Activated T-cell treated with anti-CD3 and anti-CD28 coated beads, Interleukin-2, amount 50 U/mL, for 24 hours (primary cell): ENCODE results near the gene ROBO2.

ENCODE experiments used
- DNase-seq: peaks from one replicate; pipeline ENCODE4 v3.0.0-alpha.2; 2020
- H3K27ac Mint-ChIP-seq: 2 replicates; pipeline ENCODE4 v1.8.0; 2020; ENCODE audit warnings: mild to moderate bottlenecking, mixed read lengths
- H3K27me3 Mint-ChIP-seq: 2 replicates; pipeline ENCODE4 v1.8.0; 2020; ENCODE audit warnings: mixed read lengths
- H3K36me3 Mint-ChIP-seq: 2 replicates; pipeline ENCODE4 v1.8.0; 2020; ENCODE audit warnings: low read depth, mixed read lengths
- H3K4me1 Mint-ChIP-seq: 2 replicates; pipeline ENCODE4 v1.8.0; 2020; ENCODE audit warnings: low read depth, mixed read lengths
- H3K4me3 Mint-ChIP-seq: 2 replicates; pipeline ENCODE4 v1.8.0; 2020; ENCODE audit warnings: mild to moderate bottlenecking, moderate library complexity, mixed read lengths
- H3K9me3 Mint-ChIP-seq: 2 replicates; pipeline ENCODE4 v1.8.0; 2020; ENCODE audit warnings: mixed read lengths

ROBO2 gene

GRCh38 chr3:77227567-77227966 lies 187.7 kb downstream of the ROBO2 start:
- Mint-ChIP-seq H3K27ac (no peak overlapping the region), H3K4me3 (no peak overlapping the region), H3K9me3 (peaks cover 8% of the 10 kb centered on the region), H3K4me1 (no peaks in the 10 kb centered on the region), H3K36me3 (no peaks in the 10 kb centered on the region), H3K27me3 (no peaks in the 10 kb centered on the region)
- no peak for DNase-seq

DNA sequence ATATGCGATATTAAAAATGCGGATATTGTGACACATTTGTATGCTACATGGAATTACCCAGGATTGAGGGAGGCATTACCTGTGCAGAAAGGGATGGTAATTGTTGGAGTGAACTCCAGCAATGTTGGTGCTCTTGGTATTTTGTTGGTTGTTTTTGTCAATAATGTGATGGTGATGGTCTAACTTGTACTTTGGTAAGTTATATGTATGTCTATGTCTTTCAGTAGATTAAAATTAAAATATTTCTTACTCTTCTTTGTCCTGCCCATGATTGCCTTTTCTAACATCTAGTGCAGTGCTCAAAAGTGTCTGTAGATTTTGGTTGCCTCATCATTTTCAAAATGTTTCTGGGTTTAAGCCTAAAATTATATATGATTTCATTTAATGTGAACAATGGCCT lies 192.7 kb downstream of the ROBO2 start:
- Mint-ChIP-seq H3K36me3 (no peaks in the 10 kb centered on the region), H3K27ac (no peak overlapping the region), H3K9me3 (peaks cover 11% of the 10 kb centered on the region), H3K27me3 (no peaks in the 10 kb centered on the region), H3K4me3 (no peak overlapping the region), H3K4me1 (no peaks in the 10 kb centered on the region)
- no peak for DNase-seq

DNA sequence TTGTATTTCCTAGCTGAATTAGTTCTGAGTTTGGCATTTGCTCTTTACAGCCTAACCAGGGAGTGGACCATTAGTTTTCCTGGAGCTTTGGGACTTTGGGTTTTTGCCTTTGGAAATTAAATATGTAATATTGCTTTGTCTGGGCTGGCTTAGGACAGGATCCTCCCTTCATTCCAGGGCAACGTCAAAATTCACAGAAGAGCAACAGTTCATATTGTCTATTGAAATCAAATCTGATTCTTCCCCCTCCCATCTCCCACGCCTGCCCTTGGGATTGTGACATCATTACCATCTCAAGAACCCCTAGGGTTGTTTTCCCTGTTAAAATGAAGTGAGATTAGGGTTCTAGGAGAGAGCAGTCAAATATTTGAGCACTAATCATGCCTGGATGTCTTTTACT lies 194.1 kb downstream of the ROBO2 start:
- Mint-ChIP-seq H3K9me3 (peaks cover 17% of the 10 kb centered on the region), H3K4me3 (no peak overlapping the region), H3K27me3 (no peaks in the 10 kb centered on the region), H3K36me3 (no peaks in the 10 kb centered on the region), H3K4me1 (no peaks in the 10 kb centered on the region), H3K27ac (no peak overlapping the region)
- no peak for DNase-seq

GRCh38 chr3:77236118-77236517 lies 196.2 kb downstream of the ROBO2 start:
- no peak overlapping the region for H3K4me3 Mint-ChIP-seq
- H3K27me3 Mint-ChIP-seq = no peaks in the 10 kb centered on the region
- H3K9me3 Mint-ChIP-seq = peaks cover 24% of the 10 kb centered on the region
- H3K4me1 Mint-ChIP-seq = no peaks in the 10 kb centered on the region
- DNase-seq = no peak
- no peak overlapping the region for H3K27ac Mint-ChIP-seq
- no peaks in the 10 kb centered on the region for H3K36me3 Mint-ChIP-seq

GRCh38 chr3:77240072-77240650 lies 200.3 kb downstream of the ROBO2 start:
- no peaks in the 10 kb centered on the region for H3K4me1 Mint-ChIP-seq
- H3K4me3 Mint-ChIP-seq = no peak overlapping the region
- no peaks in the 10 kb centered on the region for H3K27me3 Mint-ChIP-seq
- H3K9me3 Mint-ChIP-seq = peaks cover 29% of the 10 kb centered on the region
- no peak for DNase-seq
- no peak overlapping the region for H3K27ac Mint-ChIP-seq
- no peaks in the 10 kb centered on the region for H3K36me3 Mint-ChIP-seq

- Mint-ChIP-seq H3K27me3 (no peaks in the 10 kb centered on the region), H3K4me1 (no peaks in the 10 kb centered on the region), H3K36me3 (no peaks in the 10 kb centered on the region)
These were observed 202.5 kb downstream of the ROBO2 start for GRCh38 chr3:77242371-77242770.

GRCh38 chr3:77244981-77245380 lies 205.1 kb downstream of the ROBO2 start:
- Mint-ChIP-seq H3K27ac (no peak overlapping the region), H3K27me3 (no peaks in the 10 kb centered on the region), H3K4me3 (no peak overlapping the region), H3K9me3 (peaks cover 27% of the 10 kb centered on the region), H3K4me1 (no peaks in the 10 kb centered on the region), H3K36me3 (no peaks in the 10 kb centered on the region)
- no peak for DNase-seq

More at GRCh38 chr3:77242371-77242770, 202.5 kb downstream of the ROBO2 start:
- H3K27ac Mint-ChIP-seq = no peak overlapping the region
- H3K4me3 Mint-ChIP-seq = no peak overlapping the region
- peaks cover 34% of the 10 kb centered on the region for H3K9me3 Mint-ChIP-seq
- no peak for DNase-seq

DNA sequence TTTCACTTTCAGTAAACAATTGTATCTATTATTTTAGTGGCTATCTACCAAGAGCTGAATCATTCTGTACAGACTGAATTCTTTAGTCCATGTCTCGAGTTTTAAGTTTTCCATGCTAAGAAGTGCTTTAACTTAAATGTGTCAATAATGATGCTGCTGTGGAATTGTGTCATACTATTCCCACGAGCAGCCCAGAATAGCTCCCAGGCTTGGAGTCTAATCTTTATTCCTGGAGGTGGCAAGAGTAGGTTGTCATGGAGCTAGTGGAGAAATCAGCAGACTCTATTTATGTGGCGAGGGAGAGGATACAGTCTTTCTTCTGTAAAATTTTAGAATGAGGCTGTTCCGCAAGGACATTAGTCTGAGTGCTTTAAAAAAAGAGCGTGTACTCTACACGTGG lies 207.2 kb downstream of the ROBO2 start:
- Mint-ChIP-seq H3K27ac (no peak overlapping the region), H3K4me3 (no peak overlapping the region), H3K9me3 (peaks cover 22% of the 10 kb centered on the region), H3K4me1 (no peaks in the 10 kb centered on the region), H3K36me3 (no peaks in the 10 kb centered on the region), H3K27me3 (no peaks in the 10 kb centered on the region)
- no peak for DNase-seq

DNA sequence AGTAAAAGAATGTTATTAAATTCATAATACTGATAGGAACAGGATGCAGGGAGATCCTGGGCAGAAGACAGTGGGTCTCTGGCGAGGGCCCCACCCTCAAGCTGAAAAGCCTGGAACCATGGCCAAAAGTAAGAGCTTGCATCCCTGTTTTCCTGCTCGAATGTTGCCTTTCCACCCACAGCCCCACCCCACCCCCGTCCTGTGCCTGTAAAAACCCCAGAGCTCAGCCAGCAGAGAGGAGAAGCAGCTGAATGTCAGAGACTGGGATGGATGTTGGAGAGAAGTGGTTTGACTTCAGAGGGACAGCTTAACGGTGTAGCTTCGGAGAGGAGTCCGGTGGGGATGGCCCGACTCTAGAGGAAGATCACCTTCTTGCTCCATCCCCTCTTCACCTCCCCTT lies 207.9 kb downstream of the ROBO2 start:
- H3K27me3 Mint-ChIP-seq = no peaks in the 10 kb centered on the region
- H3K27ac Mint-ChIP-seq = no peak overlapping the region

GRCh38 chr3:77248420-77248819 lies 208.5 kb downstream of the ROBO2 start:
- H3K4me3 Mint-ChIP-seq = no peak overlapping the region
- no peaks in the 10 kb centered on the region for H3K36me3 Mint-ChIP-seq
- no peaks in the 10 kb centered on the region for H3K4me1 Mint-ChIP-seq
- H3K9me3 Mint-ChIP-seq = peaks cover 23% of the 10 kb centered on the region
- H3K27ac Mint-ChIP-seq = no peak overlapping the region
- DNase-seq = no peak
- no peaks in the 10 kb centered on the region for H3K27me3 Mint-ChIP-seq

More for the DNA sequence above, 207.9 kb downstream of the ROBO2 start:
- Mint-ChIP-seq H3K4me1 (no peaks in the 10 kb centered on the region), H3K4me3 (no peak overlapping the region), H3K9me3 (peaks cover 22% of the 10 kb centered on the region), H3K36me3 (no peaks in the 10 kb centered on the region)
- DNase-seq = no peak

GRCh38 chr3:77251136-77251535 lies 211.2 kb downstream of the ROBO2 start:
- H3K9me3 Mint-ChIP-seq = peaks cover 21% of the 10 kb centered on the region
- H3K27ac Mint-ChIP-seq = no peak overlapping the region
- DNase-seq = no peak
- no peaks in the 10 kb centered on the region for H3K4me1 Mint-ChIP-seq
- H3K36me3 Mint-ChIP-seq = no peaks in the 10 kb centered on the region
- H3K27me3 Mint-ChIP-seq = no peaks in the 10 kb centered on the region
- no peak overlapping the region for H3K4me3 Mint-ChIP-seq

DNA sequence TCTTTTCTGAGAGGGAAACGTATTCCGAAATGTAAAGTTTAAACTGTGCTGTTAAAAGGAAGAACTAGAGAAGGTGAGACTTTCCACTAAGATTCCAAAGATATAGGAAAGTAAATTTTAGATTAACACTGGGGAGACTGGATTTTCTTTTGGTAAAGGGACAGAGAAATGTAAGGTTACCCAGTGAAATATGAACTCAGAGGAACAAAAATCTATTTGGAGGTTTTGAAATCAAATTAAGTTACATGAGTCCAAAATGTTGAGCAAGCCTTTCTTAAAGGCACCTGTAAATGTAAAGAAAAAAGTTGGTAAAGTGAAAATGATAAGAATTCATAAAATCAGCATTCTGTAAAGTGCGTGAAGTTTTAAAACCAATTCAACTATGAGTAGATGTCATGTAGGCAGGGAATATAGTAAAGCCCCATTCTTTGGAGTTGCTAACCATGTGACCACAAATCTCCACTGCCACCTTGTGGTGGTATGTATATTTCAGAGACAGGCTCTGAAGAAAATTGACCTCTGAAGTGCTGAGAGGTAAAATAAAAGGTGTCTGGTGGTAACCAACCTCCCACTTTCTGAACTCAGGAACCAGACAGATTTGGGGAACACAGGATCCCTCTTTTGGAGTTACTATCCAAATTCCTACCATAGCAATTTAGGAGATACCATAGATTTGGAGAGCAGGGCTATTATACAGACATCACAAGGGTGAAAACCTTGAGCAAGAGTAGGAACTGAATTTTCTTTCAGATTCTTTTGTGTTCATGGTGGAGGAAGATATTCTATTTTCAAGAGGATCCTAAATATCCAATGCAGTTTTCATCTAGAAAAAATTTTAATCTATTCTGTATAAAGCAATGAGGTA lies 215.3 kb downstream of the ROBO2 start:
- Mint-ChIP-seq H3K27ac (no peak overlapping the region), H3K4me3 (no peak overlapping the region)

GRCh38 chr3:77256584-77257503 lies 216.9 kb downstream of the ROBO2 start:
- DNase-seq = no peak
- peaks cover 11% of the 10 kb centered on the region for H3K9me3 Mint-ChIP-seq
- no peaks in the 10 kb centered on the region for H3K36me3 Mint-ChIP-seq
- H3K27ac Mint-ChIP-seq = no peak overlapping the region
- H3K4me1 Mint-ChIP-seq = no peaks in the 10 kb centered on the region
- no peak overlapping the region for H3K4me3 Mint-ChIP-seq
- H3K27me3 Mint-ChIP-seq = no peaks in the 10 kb centered on the region

More for the DNA sequence above, 215.3 kb downstream of the ROBO2 start:
- Mint-ChIP-seq H3K9me3 (peaks cover 12% of the 10 kb centered on the region), H3K27me3 (no peaks in the 10 kb centered on the region), H3K4me1 (no peaks in the 10 kb centered on the region), H3K36me3 (no peaks in the 10 kb centered on the region)
- DNase-seq = no peak

GRCh38 chr3:77259694-77260093 lies 219.8 kb downstream of the ROBO2 start:
- Mint-ChIP-seq H3K27ac (no peak overlapping the region), H3K27me3 (no peaks in the 10 kb centered on the region), H3K4me3 (no peak overlapping the region), H3K9me3 (peaks cover 11% of the 10 kb centered on the region), H3K36me3 (no peaks in the 10 kb centered on the region), H3K4me1 (no peaks in the 10 kb centered on the region)
- no peak for DNase-seq
